Spleen (tissue), 7 donors: ENCODE measurements around the gene NBAS.

Experiments
- CTCF ChIP-seq, 11 experiments: fragments of 200-600 bp in 7 of 11; fragments of 450-650 bp in 4 of 11; sonication (generic) in 4 of 11; IDR thresholded peaks in 8 of 11; conservative IDR thresholded peaks in 3 of 11; 1 replicate in 7 of 11; 2 replicates in 4 of 11; pipeline versions ENCODE4 v1.4.0 to v1.8.0; 2016 to 2021; ENCODE audit warnings: antibody characterized with exemption in 11 of 11, inconsistent platforms in 4 of 11, mild to moderate bottlenecking in 1 of 11
- POLR2AphosphoS5 ChIP-seq, 3 donors: sonication (generic); formaldehyde crosslinking; IDR thresholded peaks; one replicate each; pipeline ENCODE4 v1.5.1; 2017; ENCODE audit warnings: antibody characterized with exemption in 3 of 3
- donor health status: DM: no; HTN: no; CAD: no; lungs with moderate emphysema.
- donor health status: DM: no; HTN: no; CAD: no.
- donor health status: DM: no; HTN: no; CAD: no.

- no peak for TF ChIP-seq CTCF (IDR thresholded peaks at IDR 0.05 in 8 of 11, conservative IDR thresholded peaks at IDR 0.05 in 3 of 11)
- TF ChIP-seq POLR2AphosphoS5 (IDR thresholded peaks at IDR 0.05): no peak
These were observed 135.4 kb downstream of the NBAS start for GRCh38 chr2:15425712-15426111.
